GM15510 (cell line): Measurements from ENCODE around the gene CYP4F11.

Experiments used
- POLR2A ChIP-seq: IDR thresholded peaks from 3 replicates; pipeline ENCODE4 v1.6.1; 2011; ENCODE audit warnings: borderline replicate concordance; ENCODE audit not compliant: insufficient read length; ENCODE audit errors: extremely low read depth

The CYP4F11 gene

DNA sequence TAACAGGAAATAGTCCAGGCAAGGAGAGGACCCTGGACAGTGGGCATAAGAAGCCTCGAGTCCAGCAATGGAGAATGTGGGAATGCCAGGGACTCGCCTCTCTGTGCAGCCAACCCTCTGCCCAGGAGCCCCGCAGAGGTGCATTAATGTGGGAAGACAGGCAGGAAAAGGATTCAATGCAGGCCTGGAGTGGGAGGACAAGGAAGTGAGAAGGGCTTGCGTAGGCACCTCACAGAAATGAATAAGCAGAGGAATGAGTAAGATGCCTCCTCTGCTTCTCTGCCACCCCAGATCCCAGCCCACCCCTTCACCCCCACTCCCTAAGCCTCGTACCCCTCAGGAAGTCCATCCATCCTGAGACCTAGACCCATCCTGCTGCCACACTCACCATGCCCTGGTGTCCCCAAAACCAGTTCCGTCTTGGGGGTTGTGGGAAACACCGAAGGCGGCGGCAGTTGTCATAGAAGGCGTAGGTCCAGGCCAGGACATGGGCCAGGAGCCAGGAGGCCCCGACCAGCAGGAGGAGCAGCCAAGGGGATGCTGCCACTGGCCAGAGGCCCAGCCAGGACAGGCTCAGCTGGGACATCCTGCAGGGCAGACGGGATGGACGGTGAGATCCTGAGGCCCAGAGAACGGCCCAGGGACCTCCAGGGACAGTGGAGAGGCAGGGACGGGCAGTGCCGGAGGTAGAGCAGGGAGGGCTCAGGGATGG is 37.1 kb downstream of the CYP4F11 start:
- no peak for TF ChIP-seq POLR2A

DNA sequence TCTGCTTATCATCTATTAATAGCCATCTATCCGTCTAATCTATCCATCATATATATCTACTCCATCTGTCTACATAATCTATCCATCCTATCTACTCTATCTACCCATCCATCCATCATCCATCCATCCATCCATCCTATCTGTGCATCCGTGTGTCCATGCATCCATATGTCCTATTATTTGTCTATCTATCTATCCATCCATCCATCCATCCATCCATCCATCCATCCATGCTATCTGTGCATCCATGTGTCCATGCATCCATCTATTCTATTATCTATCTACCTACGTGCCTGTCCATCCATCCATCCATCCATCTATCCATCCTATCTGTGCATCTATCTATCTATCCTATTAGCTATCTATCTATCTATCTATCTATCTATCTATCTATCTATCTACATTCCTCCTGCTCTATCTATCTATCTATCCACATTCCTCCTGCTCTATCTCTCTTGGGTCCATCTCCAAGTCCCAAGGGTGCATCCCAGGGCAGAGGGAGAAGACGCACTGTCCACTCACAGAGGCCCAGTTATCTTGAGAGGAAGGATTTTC is 38.4 kb downstream of the CYP4F11 start:
- no peak for TF ChIP-seq POLR2A

DNA sequence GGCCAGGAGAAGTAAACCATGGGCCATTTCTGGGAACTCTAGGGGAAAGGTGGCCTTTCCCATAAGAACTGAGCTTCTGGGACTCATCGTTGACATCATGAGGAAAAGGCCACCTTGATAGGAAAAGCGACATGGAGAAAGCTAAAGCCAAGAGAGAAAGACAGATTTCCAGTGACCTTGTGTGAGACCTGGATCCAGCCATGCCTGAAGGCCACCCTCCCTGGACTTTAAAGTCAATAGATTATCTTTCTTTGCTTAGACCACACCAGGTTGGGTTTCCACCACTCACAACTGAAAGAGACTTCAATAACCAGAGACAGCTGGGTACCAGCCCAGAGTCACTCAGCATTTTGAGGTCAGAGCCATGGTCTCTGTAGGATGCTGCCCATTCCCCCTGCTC is 40.0 kb downstream of the CYP4F11 start:
- no peak for TF ChIP-seq POLR2A

- no peak for TF ChIP-seq POLR2A
Observed at GRCh38 chr19:15893477-15893876, 40.9 kb downstream of the CYP4F11 start.

- no peak for TF ChIP-seq POLR2A
Observed at GRCh38 chr19:15892012-15892411, 42.3 kb downstream of the CYP4F11 start.

GRCh38 chr19:15891434-15891833 is 42.9 kb downstream of the CYP4F11 start:
- TF ChIP-seq POLR2A: no peak

GRCh38 chr19:15885919-15886318 is 48.4 kb downstream of the CYP4F11 start:
- TF ChIP-seq POLR2A: no peak

GRCh38 chr19:15885167-15885566 is 49.2 kb downstream of the CYP4F11 start:
- TF ChIP-seq POLR2A: no peak

DNA sequence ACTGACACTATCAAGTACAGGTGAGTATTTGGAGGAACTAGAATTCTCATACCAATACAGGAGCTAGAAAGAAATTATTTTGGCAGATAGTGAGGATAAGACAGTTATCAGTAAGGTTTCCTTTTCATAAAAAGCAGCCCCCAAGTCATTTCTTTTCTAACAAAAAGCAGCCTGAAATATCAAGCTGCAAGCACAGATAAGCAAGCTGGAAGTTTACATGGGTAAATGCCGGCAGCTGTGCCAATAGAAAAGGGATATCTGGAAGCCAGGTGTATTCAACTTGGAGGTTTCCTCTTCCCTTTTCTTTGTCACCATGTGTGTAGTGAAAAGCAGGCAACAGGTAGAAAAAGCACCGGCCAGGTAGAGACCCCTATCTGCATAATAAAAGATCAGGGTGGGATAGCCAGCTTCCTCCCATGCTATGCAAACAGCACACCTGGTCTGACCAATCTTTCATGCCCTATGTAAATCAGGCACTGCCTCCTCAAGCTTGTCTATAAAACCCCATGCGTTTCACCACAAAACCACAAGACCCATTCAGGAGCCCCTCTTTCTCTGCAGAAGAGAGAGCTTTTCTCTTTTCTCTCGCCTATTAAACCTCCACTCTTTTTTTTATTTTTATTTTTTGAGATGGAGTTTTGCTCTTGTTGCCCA is 59.4 kb downstream of the CYP4F11 start:
- no peak for TF ChIP-seq POLR2A

DNA sequence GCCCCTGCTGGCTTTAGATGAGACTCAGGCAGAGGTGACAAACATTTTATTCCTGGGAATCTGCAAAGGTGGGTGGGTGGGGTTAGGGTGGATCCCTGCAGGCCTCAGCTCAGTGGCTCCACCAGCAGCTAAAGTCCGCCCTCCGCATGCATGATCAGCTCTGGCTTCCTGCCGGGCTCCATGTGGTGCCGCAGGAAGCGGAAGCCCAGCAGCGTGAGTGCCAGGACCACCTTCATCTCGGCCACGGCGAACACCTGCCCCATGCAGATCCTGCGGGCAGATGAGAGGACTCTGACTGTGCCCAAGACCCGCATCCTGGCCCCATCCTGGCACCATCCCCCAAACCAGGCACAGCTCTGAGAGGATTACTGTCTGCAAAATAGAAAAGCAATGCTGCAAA is 62.8 kb downstream of the CYP4F11 start:
- TF ChIP-seq POLR2A: no peak

DNA sequence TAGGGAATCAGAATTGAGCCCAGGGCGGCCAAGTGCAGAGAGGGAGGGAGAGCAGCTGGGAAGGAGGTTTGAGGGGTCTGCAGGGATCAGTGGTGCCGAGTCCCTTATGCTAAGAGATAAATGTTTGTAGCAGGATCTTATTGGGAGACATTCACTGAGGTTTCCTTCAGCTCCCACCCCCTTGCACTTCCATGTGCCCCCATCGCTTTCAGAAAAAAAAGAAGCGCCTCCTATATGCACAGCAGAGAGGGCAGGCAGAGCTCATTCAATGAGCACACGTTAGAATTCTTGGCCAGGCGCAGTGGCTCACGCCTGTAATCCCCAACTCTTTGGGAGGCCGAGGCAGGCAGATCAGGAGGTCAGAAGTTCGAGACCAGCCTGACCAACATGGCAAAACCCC is 64.5 kb downstream of the CYP4F11 start:
- no peak for TF ChIP-seq POLR2A

GRCh38 chr19:15869109-15869555 is 65.2 kb downstream of the CYP4F11 start:
- TF ChIP-seq POLR2A: no peak

DNA sequence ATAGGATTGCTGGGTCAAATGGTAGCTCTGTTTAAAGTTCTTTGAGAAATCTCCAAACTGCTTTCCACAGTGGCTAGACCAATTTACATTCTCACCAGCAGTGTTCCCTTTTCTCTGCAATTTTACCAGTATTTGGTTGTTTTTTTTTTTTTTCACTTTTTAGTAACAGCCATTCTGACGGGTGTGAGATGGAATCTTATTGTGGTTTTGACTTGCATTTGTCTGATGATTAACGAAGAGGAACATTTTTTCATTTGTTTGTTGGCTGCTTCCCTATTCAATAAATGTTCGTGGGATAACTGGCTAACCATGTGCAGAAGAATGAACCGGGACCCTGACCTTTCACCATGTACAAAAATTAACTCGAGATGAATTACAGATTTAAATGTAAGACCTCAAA is 67.7 kb downstream of the CYP4F11 start:
- no peak for TF ChIP-seq POLR2A

GRCh38 chr19:15864824-15865223 is 69.5 kb downstream of the CYP4F11 start:
- TF ChIP-seq POLR2A: no peak

DNA sequence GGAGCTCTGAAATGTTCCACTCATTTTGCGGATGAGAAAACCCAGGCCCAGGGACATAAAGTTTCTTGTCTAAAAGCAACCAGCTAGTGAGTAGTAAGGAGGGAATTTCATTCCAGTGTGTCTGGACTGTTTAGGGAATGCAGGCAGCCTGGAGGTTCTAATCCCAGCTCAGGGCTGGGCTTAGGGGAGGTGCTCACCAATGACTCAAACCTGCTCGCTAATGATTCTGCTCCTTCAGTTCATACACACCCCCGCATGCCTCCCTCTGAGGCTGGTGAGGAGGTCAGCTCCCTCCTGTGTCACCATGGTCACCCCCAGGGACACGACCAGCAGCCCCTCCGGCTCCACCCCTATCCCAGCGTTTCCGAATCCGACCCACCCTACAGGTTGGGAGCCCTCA is 71.1 kb downstream of the CYP4F11 start:
- TF ChIP-seq POLR2A: no peak

- TF ChIP-seq POLR2A: no peak
Observed at GRCh38 chr19:15862444-15862843, 71.9 kb downstream of the CYP4F11 start.
